Endothelial cell of umbilical vein (primary cell): ENCODE data around the gene LRRC7. TPM values are rescaled to one million over a fixed set of nuclear protein-coding genes. Genes with fewer than 3 reads are reported as not detected.

Source experiments
- BruUV-seq: library from RNA; stranded (reverse); fragments of 400-500 nt; replicated peaks from 2 replicates; lab custom pipeline; 2021; lab: Mats Ljungman, UMichigan
- CTCF ChIA-PET: fragments of 300-600, 350-600 bp; sonication (Branson Sonifier 250); formaldehyde crosslinking; loops from one replicate; lab custom pipeline; 2021; ENCODE audit warnings: antibody characterized with exemption, inconsistent platforms; lab: Charles Lee
- POLR2A ChIA-PET: fragments of 300-600, 350-600 bp; sonication (Branson Sonifier 250); formaldehyde crosslinking; loops from one replicate; lab custom pipeline; 2021; ENCODE audit warnings: antibody characterized with exemption, inconsistent platforms; lab: Charles Lee
- DNase-seq: peaks from one replicate; pipeline ENCODE4 v3.0.0-alpha.2; 2011; ENCODE audit warnings: low read depth, low spot score
- FAIRE-seq: peaks from 2 replicates; lab custom pipeline; 2011; peaks lifted over from hg19 to GRCh38; lab: Jason Lieb, UNC
- H2AFZ ChIP-seq: 2 replicates; pipeline ENCODE4 v1.6.0; 2012; ENCODE audit warnings: low read depth, low read length, control low read depth, inconsistent platforms
- H3K27ac ChIP-seq: 2 replicates; pipeline ENCODE4 v1.5.1; 2011; ENCODE audit warnings: low read depth, mild to moderate bottlenecking, control low read depth, low read length, moderate library complexity; ENCODE audit not compliant: insufficient read depth
- H3K27me3 ChIP-seq, 2 experiments: 2 replicates each; pipeline versions ENCODE4 v1.6.0 to v1.6.1; 2011; ENCODE audit warnings: low read length in 2 of 2, mixed read lengths in 1 of 2; ENCODE audit not compliant: control insufficient read depth in 2 of 2, insufficient read depth in 2 of 2
- H3K36me3 ChIP-seq, 2 experiments: 2 replicates in 1 of 2; 3 replicates in 1 of 2; pipeline ENCODE4 v1.5.1; 2011; ENCODE audit warnings: low read length in 2 of 2, mild to moderate bottlenecking in 1 of 2, moderate library complexity in 1 of 2; ENCODE audit not compliant: control insufficient read depth in 2 of 2, insufficient read depth in 2 of 2; ENCODE audit errors: extremely low read depth in 1 of 2
- H3K4me1 ChIP-seq: 3 replicates; pipeline ENCODE4 v1.5.1; 2011; ENCODE audit warnings: mild to moderate bottlenecking, low read length; ENCODE audit not compliant: control insufficient read depth, insufficient read depth; ENCODE audit errors: extremely low read depth
- H3K4me2 ChIP-seq: 2 replicates; pipeline ENCODE4 v1.6.1; 2011; ENCODE audit warnings: low read length, control low read depth, mixed read lengths; ENCODE audit not compliant: insufficient read depth
- H3K4me3 ChIP-seq, 3 experiments: fragments of 200-600 bp in 1 of 3; sonication (generic), shearing (Covaris generic) in 1 of 3; replicated peaks in 1 of 3; 2 replicates each; pipeline ENCODE4 v1.5.1; 2011 to 2016; ENCODE audit warnings: control low read depth in 3 of 3, low read length in 3 of 3, mild to moderate bottlenecking in 2 of 3, inconsistent platforms in 1 of 3, low read depth in 1 of 3, moderate library complexity in 1 of 3; ENCODE audit not compliant: insufficient read depth in 1 of 3
- H3K79me2 ChIP-seq: 2 replicates; pipeline ENCODE4 v1.6.0; 2012; ENCODE audit warnings: low read length, inconsistent platforms; ENCODE audit not compliant: control insufficient read depth, insufficient read depth
- H3K9ac ChIP-seq: replicated peaks from 2 replicates; pipeline ENCODE3; 2011; ENCODE audit warnings: low read length, control low read depth; ENCODE audit not compliant: insufficient read depth; ENCODE audit errors: extremely low read depth
- H3K9me1 ChIP-seq: replicated peaks from 3 replicates; pipeline ENCODE4 v1.6.0; 2011; ENCODE audit warnings: mild to moderate bottlenecking, low read length; ENCODE audit not compliant: control insufficient read depth, insufficient read depth; ENCODE audit errors: extremely low read depth
- H3K9me3 ChIP-seq: replicated peaks from 2 replicates; pipeline ENCODE4 v1.5.1; 2012; ENCODE audit warnings: low read length, inconsistent platforms; ENCODE audit not compliant: control insufficient read depth, insufficient read depth
- H4K20me1 ChIP-seq: replicated peaks from 2 replicates; pipeline ENCODE3; 2011; ENCODE audit warnings: mild to moderate bottlenecking, low read length; ENCODE audit not compliant: control insufficient read depth, insufficient read depth; ENCODE audit errors: extremely low read depth
- CTCF ChIP-seq, 2 donors: IDR thresholded peaks; 1 replicate in 1 of 2; 2 replicates in 1 of 2; pipeline ENCODE4 v1.5.1; 2011; ENCODE audit warnings: low read length in 2 of 2, mild to moderate bottlenecking in 2 of 2, moderate library complexity in 2 of 2, control low read depth in 1 of 2, inconsistent platforms in 1 of 2, low read depth in 1 of 2; ENCODE audit not compliant: insufficient read depth in 1 of 2; ENCODE audit errors: extremely low read depth in 1 of 2
- EZH2 ChIP-seq: IDR thresholded peaks from 2 replicates; pipeline ENCODE4 v1.6.1; 2012; ENCODE audit warnings: borderline replicate concordance, low read depth, mild to moderate bottlenecking, moderate library complexity, low read length, inconsistent platforms; ENCODE audit not compliant: severe bottlenecking
- FOS ChIP-seq: IDR thresholded peaks from 2 replicates; pipeline ENCODE4 v1.6.1; 2011; ENCODE audit warnings: mild to moderate bottlenecking, low read length, moderate library complexity, borderline replicate concordance; ENCODE audit not compliant: insufficient read depth
- GATA2 ChIP-seq: IDR thresholded peaks from 2 replicates; pipeline ENCODE4 v1.7.0; 2011; ENCODE audit warnings: low read depth, mild to moderate bottlenecking, moderate library complexity, mixed read lengths, low read length; ENCODE audit not compliant: insufficient read length, insufficient read depth
- JUN ChIP-seq: IDR thresholded peaks from 2 replicates; pipeline ENCODE4 v1.6.1; 2011; ENCODE audit warnings: borderline replicate concordance, low read depth; ENCODE audit not compliant: insufficient read length, insufficient read depth
- MAX ChIP-seq: IDR thresholded peaks from 2 replicates; pipeline ENCODE4 v1.6.1; 2011; ENCODE audit not compliant: insufficient read depth, insufficient read length
- MYC ChIP-seq: IDR thresholded peaks from one replicate; pipeline ENCODE4 v1.6.1; 2011; ENCODE audit warnings: mild to moderate bottlenecking, low read depth, low read length
- POLR2A ChIP-seq: IDR thresholded peaks from 2 replicates; pipeline ENCODE4 v1.6.1; 2012; ENCODE audit warnings: low read depth, mild to moderate bottlenecking, control low read depth, low read length
- POLR2AphosphoS5 ChIP-seq: IDR thresholded peaks from 2 replicates; pipeline ENCODE4 v1.6.1; 2012; ENCODE audit warnings: low read depth, mild to moderate bottlenecking, control low read depth, low read length, moderate library complexity; ENCODE audit not compliant: insufficient read depth
- dilution Hi-C: fragments of 300-500 bp; cut with MboI; formaldehyde crosslinking; loops from one replicate; pipeline ENCODE4 v1.15.0; 2019; ENCODE audit warnings: low sequenced_read_pairs; ENCODE audit not compliant: extremely low pct_ligation_motif_present
- intact Hi-C: fragments of 100-400 bp; cut with micrococcal nuclease; formaldehyde crosslinking; loops from one replicate; pipeline ENCODE4 v1.10.0; 2022
- polyA plus RNA-seq, 4 experiments: library from polyadenylated mRNA; depleted of rRNA in 3 of 4; stranded (reverse) in 3 of 4; unstranded in 1 of 4; fragments of >200 nt; gene quantifications; 2 replicates each; pipeline versions ENCODE4 v1.2.1 to v1.2.3, GENCODE V29; 2011 to 2012; ENCODE audit warnings: missing spikeins in 1 of 4
- total RNA-seq: library from RNA; stranded (reverse); gene quantifications from 2 replicates; pipeline ENCODE4 v1.2.3, GENCODE V29; 2021

The LRRC7 gene
- total and polyA plus RNA-seq, 2 donors (not counting 3 experiments of a cell fraction or from before 2014, with no cell fraction given), result 0.11 to 0.58 TPM

GRCh38 chr1:70140343-70140742, 572.6 kb downstream of the LRRC7 start:
- TF ChIP-seq JUN, result no peak
- no peak for TF ChIP-seq EZH2
- no peak for TF ChIP-seq MYC
- no peak for TF ChIP-seq POLR2AphosphoS5
- no peak for TF ChIP-seq POLR2A
- no peak for TF ChIP-seq CTCF (IDR thresholded peaks at IDR 0.05; ENCODE audit: extremely low read depth in 1 of 2, insufficient read depth in 1 of 2, low read depth in 1 of 2, low read length in 2 of 2)
- TF ChIP-seq GATA2, result no peak
- TF ChIP-seq MAX, result no peak
- TF ChIP-seq FOS, result no peak
- Histone ChIP-seq H2AFZ (no peak overlapping the region), H4K20me1 (no peaks in the 10 kb centered on the region), H3K27me3 (no peaks in the 10 kb centered on the region), H3K4me3 (no peak overlapping the region), H3K36me3 (no peaks in the 10 kb centered on the region), H3K27ac (no peak overlapping the region), H3K9me1 (no peaks in the 10 kb centered on the region), H3K79me2 (no peaks in the 10 kb centered on the region), H3K9ac (no peak overlapping the region), H3K4me2 (no peak overlapping the region), H3K4me1 (no peaks in the 10 kb centered on the region), H3K9me3 (no peaks in the 10 kb centered on the region)
- no peak for FAIRE-seq
- POLR2A ChIA-PET, result no interaction called here
- no peak for DNase-seq
- BruUV-seq, result no TSS peak
- intact Hi-C loops (no loop called here), dilution Hi-C loops (no loop called here)
- CTCF ChIA-PET, result interaction anchor here (1.2 to 2.8 kb wide), 2 partner anchors 17 to 105 kb away, joined by 3 to 15 read pairs; no protein-coding TSS in a partner anchor
